HEK293 (cell line): ENCODE measurements around the gene MBLAC1.

Experiments
- IKZF3 ChIP-seq: fragments of 450-650 bp; IDR thresholded peaks from 2 replicates; pipeline ENCODE4 v1.5.0; 2018; ENCODE audit warnings: missing biosample characterization, mild to moderate bottlenecking, missing genetic modification characterization, moderate library complexity
- KLF10 ChIP-seq: fragments of 450-650 bp; IDR thresholded peaks from 2 replicates; pipeline ENCODE4 v1.5.1; 2018; ENCODE audit warnings: missing biosample characterization, mild to moderate bottlenecking, missing genetic modification characterization
- WT1 ChIP-seq: fragments of 450-650 bp; formaldehyde crosslinking; IDR thresholded peaks from 2 replicates; pipeline ENCODE4 v1.5.1; 2016; ENCODE audit warnings: missing biosample characterization, missing genetic modification characterization
- ZFP3 ChIP-seq: fragments of 450-650 bp; formaldehyde crosslinking; IDR thresholded peaks from 2 replicates; pipeline ENCODE4 v1.5.1; 2016; ENCODE audit warnings: low read depth, missing biosample characterization, missing genetic modification characterization
- ZNF394 ChIP-seq: fragments of 450-650 bp; formaldehyde crosslinking; IDR thresholded peaks from 2 replicates; pipeline ENCODE4 v1.5.1; 2016; ENCODE audit warnings: missing biosample characterization, missing genetic modification characterization, mild to moderate bottlenecking, moderate library complexity, borderline replicate concordance
- ZNF416 ChIP-seq: fragments of 450-650 bp; formaldehyde crosslinking; IDR thresholded peaks from 2 replicates; pipeline ENCODE4 v1.5.1; 2016; ENCODE audit warnings: missing biosample characterization, missing genetic modification characterization

DNA sequence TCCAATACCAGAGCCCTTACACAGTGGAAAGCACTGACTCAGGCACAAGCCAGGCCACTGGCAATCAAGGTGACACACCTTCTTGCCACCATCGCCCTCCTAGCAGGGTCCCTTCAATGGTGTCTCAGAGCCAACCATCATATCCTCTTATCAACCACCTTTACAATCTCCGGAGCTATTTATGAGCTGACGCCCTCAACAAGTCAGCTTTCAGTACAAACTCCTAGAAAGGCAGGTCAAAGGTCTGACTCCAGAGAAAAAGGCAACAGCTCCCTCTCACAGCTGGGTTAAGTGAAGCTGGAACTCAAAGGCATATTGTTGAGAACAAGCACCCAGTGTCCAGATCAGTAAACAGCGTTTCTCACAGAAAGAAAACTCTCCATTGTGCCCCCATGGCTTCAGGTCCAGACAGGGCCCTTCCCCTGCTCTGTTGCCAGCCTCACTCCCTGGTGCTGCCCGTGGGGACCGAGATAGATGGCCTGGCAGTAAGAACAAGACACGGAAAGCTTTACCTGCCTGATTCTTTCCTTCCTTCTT is 47.7 kb upstream of the MBLAC1 start:
- no peak for TF ChIP-seq ZNF416 (tag by site-specific recombination)
- no peak for TF ChIP-seq IKZF3 (tag by site-specific recombination)
- TF ChIP-seq ZFP3 (tag by site-specific recombination), result no peak
- TF ChIP-seq ZNF394 (tag by site-specific recombination), result no peak
- TF ChIP-seq KLF10 (tag by site-specific recombination), result no peak
- no peak for TF ChIP-seq WT1
